ENCODE measurements around the gene CLPTM1. TPM values are rescaled to one million over a fixed set of nuclear protein-coding genes. Genes with fewer than 3 reads are reported as not detected.
A peak's percentile ranks its signal among the peaks of the same experiment; 100 is the strongest.

CLPTM1 gene
- total RNA-seq, 1 experiment from 2014 or later, result 82.0 TPM

- Histone ChIP-seq H3K4ac (ENCODE audit: low read depth, low read length) (no peak overlapping the region), H3K79me2 (ENCODE audit: insufficient read depth, low read length) (no peaks in the 10 kb centered on the region), H3K23ac (ENCODE audit: insufficient read length, low read depth, low read length) (no peak overlapping the region), H4K5ac (ENCODE audit: insufficient read length, low read depth, low read length) (no peak overlapping the region), H3K9ac (ENCODE audit: extremely low read depth, insufficient read length, low read length) (no peak overlapping the region), H3K18ac (ENCODE audit: insufficient read length, low read depth, low read length) (no peak overlapping the region), H3K4me2 (ENCODE audit: insufficient read depth, insufficient read length, low read length) (no peak overlapping the region), H4K8ac (replicated peaks; ENCODE audit: insufficient read length, low read depth, low read length) (no peak overlapping the region), H2AFZ (ENCODE audit: low read length) (no peak overlapping the region), H3K27ac (ENCODE audit: insufficient read length, low read depth, low read length) (no peak overlapping the region), H2BK5ac (ENCODE audit: insufficient read length, low read length) (no peak overlapping the region), H2BK120ac (ENCODE audit: low read depth, low read length, poor library complexity, severe bottlenecking) (no peak overlapping the region), H4K91ac (ENCODE audit: insufficient read length, low read depth, low read length) (no peak overlapping the region), H3K9me3 (ENCODE audit: control insufficient read depth, low read depth, low read length) (no peaks in the 10 kb centered on the region), H3T11ph (ENCODE audit: low read length) (no peak overlapping the region), H3K56ac (ENCODE audit: insufficient read length, low read depth, low read length) (no peak overlapping the region), H2BK15ac (ENCODE audit: low read depth, low read length) (peak overlapping the region; percentile 80; the same call in 1 of the 2 replicates), H4K20me1 (ENCODE audit: control insufficient read depth, insufficient read depth, insufficient read length) (no peaks in the 10 kb centered on the region), H3K4me1 (ENCODE audit: insufficient read depth, low read length) (no peaks in the 10 kb centered on the region; the same call in 1 of the 2 replicates), H3K14ac (ENCODE audit: insufficient read depth, low read length) (no peak overlapping the region), H3K27me3 (ENCODE audit: insufficient read depth, low read length) (no peaks in the 10 kb centered on the region), H2AK5ac (ENCODE audit: insufficient read length, low read length) (no peak overlapping the region), H2BK20ac (ENCODE audit: low read depth, low read length, poor library complexity, severe bottlenecking) (no peak overlapping the region), H2BK12ac (ENCODE audit: insufficient read length, low read depth, low read length) (no peak overlapping the region), H3K23me2 (ENCODE audit: insufficient read length, low read depth, low read length, poor library complexity, severe bottlenecking) (no peaks in the 10 kb centered on the region), H3K79me1 (ENCODE audit: insufficient read depth, low read depth, low read length, poor library complexity, severe bottlenecking) (no peaks in the 10 kb centered on the region)
- DNase-seq, result no peak
- H3K4me1 Mint-ChIP-seq, result peaks cover 8 to 17% of the 10 kb centered on the region in 2 experiments
- WGBS (ENCODE audit: extremely low coverage, insufficient read length, low lambda C conversion rate), result no CpG with 5 or more reads among the region's 4 CpGs
- H3K36me3 Mint-ChIP-seq (ENCODE audit: insufficient read depth in 1 of 3, low read depth in 3 of 3), result no peaks in the 10 kb centered on the region; a peak in 1 of 7 replicates
- H3K27ac Mint-ChIP-seq, result no peak overlapping the region
- no peak overlapping the region for H3K4me3 Mint-ChIP-seq
- peaks cover 30% of the 10 kb centered on the region for H3K27me3 Mint-ChIP-seq (ENCODE audit: low read depth)
- H3K9me3 Mint-ChIP-seq, result no peaks in the 10 kb centered on the region
- no peak for TF ChIP-seq CTCF (conservative IDR thresholded peaks at IDR 0.05)
Observed at GRCh38 chr19:44931541-44931940, 23.6 kb upstream of the CLPTM1 start.
